Stimulated activated CD8-positive, alpha-beta memory T cell treated with anti-CD3 and anti-CD28 coated beads, Interleukin-4, amount 100 ng/mL, for 48 hours (primary cell): ENCODE results near the gene EEFSEC.

Source experiments
- DNase-seq: peaks from one replicate; pipeline ENCODE4 v3.0.0-alpha.2; 2020

Gene EEFSEC

DNA sequence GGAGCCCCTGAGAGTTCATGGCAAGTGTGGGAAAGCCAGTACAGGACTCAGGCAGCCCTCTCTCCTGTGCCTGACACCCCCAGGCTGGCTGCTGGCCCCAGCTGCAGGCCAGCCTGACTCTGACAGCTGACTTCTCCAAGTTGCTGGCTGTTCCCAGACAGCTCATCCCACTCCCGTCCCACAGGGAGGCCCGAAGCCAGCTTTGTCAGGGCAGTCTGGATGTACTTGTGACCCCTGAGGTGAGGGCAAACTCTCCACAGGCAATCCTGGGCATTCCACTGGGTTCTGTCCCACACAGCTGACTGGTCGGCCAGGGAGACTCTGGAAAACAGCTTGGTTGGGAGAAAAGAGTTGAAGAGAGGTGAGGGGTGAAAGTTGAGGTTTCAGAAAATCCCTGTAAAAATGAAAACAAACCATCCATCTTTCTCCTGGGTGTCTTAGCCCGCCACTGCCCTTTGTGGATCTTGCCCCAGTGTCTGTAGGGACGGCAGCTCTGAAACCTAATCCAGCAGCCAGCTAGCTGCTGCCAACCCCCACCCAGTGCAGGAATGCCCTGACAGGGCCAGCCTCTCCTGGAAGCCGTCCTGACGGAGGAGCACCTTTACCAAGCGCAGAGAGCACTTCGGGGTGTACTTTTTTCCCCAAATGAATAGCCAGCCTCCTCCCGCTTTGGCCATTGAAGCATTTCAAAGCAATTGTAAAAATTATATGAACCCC lies 225.5 kb downstream of the EEFSEC start:
- DNase-seq, result no peak

DNA sequence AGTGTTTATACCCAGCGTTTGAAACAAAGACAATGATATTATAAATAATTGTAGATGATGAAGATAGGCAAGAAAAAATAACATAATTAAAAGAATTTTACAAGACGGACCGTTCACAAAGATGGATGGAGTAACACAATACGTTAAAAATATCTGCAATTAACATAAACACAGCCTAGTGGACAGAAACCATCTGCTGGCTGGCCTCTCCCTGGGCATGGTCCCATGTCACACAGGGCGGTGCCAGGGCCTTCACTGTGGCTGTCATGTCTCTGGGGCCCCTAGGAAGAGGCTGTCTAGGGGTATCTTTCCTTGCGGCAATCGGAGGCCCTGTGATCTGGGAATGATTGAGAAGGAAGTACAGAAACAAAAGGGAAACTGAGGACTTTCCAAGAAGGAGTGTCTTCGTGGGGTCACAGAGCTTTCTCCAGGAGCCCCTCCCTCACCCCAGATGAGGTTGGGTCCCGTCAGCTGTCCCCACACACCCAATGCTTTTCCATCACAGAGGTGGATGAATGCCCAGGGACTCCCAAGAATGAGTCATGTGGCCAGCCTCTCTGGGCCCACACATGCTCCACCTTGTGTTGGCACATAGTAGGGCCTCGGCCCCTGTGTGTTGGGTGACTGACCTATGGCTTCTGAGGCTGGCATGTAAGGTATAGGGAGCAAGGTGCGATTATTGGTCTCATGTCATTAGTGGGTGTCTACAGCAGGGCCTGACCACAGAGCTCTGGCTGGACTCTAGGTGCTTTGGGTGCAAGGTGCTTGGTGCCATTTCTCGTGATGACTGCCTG lies 226.3 kb downstream of the EEFSEC start:
- no peak for DNase-seq

DNA sequence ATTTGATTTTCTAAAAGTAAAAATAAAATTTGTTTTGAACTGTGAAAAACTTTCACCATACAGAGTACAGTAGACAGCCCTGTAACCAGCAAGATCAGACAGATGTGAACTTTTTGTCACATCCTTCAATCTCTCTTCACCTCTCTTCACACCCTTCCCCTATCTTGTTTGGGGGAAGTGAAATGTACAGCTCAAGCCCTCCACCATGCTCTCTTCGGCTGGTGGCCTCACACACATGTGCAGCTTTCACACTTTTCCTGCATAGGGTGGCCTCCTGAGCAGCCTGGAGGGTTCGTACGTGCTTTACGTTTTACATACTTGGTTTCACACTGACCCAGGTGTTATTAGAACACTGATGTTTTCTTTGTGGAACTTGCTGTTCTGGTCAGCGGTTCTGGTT lies 227.0 kb downstream of the EEFSEC start:
- DNase-seq, result no peak

DNA sequence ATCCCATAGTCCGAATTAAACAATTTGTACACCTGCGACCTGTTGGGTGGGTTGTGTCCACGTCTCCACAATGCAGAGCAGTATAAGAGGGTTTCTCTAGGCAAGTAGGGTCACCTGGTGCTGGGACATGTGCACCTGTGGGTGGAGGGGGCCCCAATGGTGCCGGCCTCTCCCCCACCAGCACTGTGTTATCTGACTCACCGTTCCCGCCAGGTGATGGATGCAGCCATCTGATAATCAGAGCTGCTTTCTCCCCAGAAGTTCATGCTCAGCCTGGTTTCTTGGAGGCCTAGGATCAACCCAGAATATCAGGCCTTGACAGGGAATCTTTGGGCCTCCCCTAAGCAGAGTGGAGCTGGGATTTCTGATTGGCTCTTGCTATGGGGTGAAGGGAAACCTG lies 227.4 kb downstream of the EEFSEC start:
- no peak for DNase-seq

DNA sequence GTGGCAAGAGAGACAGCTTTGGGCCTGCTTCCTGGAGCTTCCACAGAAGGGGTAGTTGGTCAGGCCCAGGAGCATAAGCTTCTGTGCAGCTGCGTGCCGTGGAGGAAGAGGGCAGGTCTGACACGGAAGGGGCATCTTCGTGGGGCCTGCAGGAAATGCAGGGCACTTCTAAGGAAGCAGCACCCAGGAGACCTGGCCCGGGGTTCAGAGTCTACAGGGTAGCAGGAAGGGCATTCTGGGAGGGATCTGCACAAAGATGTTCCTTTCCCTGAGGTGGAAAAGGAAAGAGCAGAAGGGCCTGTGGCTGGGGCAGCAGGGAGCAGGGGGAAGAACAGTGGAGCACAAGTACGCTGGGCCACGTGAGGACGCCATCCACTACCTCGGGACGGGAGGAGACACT lies 228.3 kb downstream of the EEFSEC start:
- DNase-seq, result no peak

DNA sequence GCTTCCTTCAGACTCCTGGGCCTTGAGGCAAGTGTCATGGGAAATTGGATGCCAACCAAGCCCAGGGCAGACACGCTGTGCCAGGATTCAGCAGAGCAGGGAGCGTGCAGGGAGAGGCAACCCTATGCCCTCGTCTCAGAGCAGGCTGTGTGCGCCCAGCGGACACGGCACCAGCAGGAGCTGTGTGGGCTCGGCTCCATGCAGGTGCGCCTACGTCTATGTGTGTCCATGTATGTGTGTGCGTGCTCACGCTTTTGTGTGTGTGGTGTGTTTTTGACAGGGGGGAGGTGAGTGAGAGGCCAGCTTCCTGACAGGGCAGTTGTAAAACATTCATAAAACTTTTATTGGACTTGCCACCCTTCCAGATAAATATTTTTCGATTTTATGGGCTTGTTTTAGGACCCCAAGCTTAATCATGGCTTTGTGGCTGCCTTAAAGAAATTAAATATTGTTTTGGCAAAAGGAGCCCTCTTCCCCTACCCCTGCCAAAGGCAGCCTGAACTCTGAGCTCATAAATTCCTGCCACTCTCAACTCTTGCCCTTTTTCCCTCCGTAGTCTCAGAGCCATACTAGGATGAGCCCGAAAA lies 229.0 kb downstream of the EEFSEC start:
- DNase-seq, result no peak

DNA sequence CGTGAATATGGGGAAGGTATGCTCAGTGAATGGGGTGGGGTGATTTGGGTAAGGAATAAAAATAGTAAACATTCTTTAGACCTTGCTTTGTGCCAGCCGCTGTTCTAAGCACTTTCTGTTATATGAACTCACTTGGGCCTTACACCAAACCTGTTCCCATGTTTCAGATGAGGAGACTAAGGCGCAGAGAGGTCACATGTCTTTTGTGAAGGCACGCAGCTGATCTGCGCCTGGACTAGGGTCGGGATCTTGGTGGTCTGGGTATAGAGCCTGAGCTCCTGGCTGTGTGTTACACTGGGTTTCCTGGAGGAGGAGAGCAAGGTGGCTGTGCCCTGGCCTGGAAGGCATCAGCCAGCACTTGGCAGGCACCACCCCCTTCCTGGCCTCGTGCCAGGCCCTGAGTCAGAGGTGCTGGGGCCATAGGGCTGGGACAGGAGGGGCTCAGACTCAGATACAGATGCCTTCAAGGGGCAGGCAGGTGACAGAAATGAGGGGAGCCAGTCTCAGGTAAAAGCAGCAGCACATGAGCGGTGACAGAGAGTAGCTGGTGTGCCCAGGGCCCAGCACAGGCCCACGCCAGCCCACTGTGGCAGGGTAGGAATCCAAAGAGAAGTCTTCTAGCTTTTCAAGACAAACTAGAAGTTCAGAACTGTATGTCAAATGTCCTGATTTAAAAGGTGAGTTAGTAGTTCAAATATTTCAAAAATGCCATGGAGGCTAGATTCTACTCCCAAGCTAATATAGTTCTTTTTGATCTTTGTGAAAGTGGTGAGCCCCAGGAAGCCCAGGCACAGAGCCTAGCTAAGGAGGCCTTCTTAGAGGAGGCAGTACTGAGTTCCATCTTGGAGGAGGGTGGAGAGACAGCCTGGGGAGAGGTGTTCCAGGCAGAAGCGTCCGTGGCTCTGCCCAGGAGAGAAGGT lies 230.3 kb downstream of the EEFSEC start:
- DNase-seq, result peak; percentile 64

DNA sequence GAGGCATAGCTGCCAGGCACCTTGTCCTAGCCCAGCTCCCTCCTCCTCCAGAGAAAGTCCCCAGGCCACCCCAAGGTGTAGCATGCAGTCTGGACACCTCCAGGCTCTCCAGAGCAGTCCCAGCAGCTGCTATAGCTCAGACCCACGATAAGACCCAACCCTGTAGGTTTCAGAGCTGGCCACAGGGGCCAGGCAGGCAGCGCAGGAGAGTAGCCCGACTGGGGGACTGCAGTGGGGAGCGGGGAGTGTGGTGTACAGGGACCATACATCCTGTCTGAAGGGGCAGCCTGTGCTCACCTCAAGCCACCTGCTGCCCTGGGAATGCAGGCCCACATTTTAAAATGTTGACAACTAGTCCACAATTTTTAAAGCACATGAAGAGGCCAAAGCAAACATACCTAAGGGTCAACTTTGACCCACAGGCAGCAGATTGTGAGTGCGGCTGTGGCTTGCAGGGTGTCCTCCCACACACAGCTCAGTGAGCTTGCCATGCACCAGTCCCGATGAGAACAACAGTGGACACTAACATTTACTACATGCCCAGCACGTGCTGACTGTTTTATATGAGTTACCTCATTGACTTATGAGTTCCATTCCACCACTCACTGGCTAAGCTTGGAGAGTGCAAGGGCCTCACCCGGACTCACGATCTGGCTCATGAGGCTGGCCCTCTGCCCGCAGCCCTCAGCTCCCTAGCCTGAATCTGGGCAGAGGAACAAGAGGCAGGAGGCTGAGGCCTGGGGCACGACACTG lies 232.0 kb downstream of the EEFSEC start:
- DNase-seq, result no peak

DNA sequence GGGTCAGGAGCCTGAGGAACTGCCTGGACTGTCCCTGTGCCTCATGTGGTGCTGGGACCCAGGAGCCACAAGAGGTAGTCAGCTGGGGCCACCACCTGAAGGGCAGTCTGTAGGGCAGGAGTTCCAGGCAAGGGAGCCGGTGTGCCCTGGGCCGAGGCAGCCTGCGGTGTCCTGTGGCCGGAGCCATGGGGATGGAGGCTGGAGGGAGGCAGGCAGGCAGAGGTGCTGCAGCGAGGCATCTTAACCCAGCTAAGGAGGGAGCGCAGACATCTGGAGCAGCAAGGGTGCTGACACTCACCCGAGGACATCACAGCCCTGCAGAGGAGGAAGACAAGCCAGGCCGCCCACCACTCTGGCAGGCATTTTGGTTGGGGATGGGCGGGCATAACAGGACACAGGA lies 235.7 kb downstream of the EEFSEC start:
- DNase-seq, result no peak

DNA sequence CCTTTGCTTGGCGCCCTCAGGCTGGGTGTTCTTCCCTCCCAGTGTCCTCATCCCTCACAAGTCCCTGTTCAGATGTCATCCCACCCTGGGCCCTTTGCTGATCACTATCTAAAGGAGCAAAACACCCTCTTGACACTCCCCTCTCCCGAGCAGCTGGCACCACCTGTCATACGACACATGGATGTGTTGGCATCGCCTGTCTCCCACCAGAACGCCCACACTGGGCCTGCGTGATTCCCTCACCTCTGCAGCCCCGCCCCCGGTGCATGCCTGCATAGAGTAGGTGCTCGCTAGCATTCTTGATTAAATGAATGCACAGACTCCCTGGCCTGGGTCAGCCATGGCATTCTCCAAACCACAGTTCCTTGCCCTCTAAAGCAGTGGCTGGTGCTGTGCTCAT lies 237.6 kb downstream of the EEFSEC start:
- no peak for DNase-seq

DNA sequence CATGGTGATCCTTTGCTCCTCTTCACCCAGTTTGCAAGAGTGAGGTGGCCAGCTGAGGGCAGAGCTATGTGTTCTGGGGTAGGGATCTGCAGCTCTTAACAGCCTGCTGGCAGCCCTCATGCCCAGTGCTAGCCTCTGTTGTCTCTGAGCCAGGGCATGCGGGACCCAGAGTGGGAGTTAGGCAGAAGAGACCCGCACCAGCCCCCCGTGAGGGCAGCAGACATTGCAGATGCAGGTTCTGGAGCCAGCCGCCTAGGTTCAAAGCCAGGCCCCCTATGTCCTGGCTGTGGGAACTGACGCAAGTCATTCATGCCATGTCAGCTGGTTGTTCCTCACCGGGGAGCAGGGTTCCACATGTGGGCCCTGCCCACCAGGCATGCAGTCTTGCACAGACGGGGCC lies 238.7 kb downstream of the EEFSEC start:
- DNase-seq, result no peak

DNA sequence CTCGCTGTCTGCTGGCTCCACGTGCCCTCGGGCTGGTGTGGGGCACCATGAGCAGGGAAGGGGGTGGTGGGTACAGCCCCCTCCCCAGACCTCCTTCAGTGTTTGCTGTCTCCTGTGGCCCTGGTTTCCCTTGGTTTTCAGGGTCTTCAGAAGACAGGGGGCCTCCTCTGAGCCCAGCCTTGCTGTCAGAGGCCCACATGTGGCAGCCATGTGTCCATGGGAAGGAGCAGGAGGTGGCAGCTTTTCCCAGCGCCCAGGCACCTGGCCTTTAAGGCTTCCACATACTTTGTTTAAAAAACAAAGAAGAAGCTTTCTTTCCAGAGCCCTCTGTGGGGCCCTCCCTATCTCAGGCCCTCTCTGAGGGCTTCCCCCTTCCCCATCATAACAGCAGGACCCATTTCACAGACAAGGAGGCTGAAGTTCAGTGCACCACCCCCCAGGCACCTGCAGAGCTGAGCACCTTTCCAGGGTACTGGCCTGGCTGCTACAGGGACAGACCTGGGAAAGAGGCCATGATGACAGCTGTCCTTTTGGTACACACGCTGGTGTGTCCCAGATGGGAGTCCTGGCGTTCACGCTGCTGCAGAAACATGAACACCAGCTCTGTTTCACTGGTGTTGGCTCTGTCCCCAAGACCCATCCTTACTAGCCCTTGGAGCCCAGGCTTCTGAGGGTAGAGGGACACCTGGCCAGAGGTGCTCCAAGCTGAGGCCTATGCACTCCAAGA lies 239.7 kb downstream of the EEFSEC start:
- DNase-seq, result no peak

DNA sequence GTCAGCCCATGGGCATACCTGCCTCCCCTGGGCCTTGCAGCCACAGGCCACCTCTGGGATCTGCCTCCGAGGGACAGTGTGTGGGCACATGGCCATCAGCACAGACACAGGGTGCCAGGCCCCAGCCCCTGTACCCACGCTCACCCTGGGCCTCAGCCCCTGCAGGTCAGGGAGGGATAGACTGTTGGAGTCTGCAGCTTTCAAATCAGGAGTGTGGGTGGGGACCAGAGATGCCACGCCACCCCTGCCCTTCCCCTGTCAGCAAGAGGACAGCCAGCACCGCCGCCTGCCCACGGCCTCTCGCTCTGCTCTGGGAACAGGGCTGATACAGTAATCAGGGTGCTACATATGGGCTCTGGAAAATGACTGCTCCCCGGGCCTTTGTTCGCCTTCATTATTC lies 240.8 kb downstream of the EEFSEC start:
- DNase-seq, result no peak

DNA sequence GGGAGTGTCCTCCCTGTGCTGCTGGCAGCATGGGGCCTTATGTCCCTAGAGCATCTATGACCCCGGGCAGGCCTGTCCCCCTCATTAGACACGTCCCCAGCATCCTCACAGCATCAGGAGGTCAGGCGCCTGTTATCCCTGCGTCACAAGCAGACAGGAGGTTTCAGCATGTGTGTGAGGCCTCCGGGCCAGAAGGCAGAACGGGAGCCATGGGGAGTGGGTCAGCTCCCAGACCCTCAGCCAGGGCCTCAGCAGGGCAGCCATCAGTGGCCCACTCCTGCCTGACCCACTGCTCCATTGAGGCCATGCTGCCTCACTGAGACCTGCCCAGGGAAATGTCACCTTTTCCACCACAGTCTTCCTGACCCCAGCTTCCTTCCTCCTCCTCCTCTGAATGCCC lies 241.8 kb downstream of the EEFSEC start:
- DNase-seq, result no peak

DNA sequence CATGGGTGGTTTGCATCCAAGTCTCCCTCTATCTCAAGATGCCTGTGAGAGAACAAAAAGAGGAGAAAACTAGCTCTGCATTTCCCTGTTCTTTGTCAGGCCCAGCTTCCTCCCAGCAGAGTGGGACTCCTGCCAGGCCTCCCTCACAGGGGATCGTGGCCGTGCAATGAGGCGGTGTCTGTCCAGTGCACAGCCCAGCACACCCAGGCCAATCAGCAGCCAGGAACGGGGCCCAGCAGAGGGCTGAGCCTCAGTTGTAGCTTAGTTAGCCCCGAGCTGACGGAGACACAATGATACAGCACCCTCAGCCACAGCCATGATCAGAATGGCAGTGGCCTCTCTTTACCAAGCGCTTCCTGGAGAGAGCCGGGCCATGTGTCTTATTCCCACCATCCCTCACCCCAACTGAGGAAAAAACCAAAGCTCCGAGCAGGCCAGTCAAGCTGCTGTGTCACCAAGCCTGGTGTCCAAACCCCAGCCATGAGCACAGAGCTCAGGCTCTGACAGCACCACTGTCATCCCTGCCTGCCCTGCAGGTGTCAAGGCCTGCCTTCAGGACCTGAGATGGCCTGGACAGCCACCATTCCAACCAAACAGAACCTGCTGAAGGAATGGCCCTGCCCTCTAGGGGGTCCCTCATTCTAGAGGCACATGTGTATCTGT lies 242.3 kb downstream of the EEFSEC start:
- no peak for DNase-seq

DNA sequence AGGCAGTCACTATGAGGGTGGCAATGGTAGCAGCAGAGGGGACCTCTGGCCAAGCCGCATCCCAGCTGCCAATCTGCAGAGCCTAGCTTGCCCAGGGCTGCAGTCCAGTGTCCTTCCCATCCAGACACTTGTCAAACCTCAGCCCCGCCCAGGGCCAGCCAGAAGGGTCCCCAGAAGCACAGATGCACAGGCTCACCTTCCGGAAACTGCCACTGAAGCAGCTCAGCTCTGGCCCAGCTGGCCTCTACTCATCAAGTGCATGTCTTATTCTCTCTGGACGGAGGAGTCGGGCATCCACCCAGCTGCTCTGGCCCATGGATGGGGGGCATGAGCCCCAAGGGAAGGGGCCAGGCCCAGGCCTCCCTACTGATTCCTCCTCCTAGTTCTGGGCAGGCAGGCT lies 244.2 kb downstream of the EEFSEC start:
- no peak for DNase-seq

DNA sequence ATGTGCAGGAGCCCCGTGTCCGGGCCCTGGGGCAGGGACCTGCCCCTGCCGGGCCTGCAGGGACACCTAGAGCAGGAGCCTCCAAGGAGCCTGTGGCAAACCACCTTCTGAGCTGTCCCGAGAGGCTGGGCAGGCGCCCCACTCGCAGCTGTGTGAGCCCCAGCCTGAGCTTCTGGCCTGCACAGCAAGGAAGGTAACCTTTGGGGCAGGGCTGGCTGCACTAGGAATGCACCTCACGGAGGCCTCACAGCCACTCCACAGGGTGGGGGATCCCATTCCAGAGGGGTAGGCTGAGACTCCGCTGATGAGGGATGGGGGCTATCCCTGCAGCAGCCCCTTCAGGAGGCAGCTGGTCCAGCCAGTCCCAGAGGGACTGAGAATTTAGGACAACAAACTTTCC lies 245.3 kb downstream of the EEFSEC start:
- no peak for DNase-seq

DNA sequence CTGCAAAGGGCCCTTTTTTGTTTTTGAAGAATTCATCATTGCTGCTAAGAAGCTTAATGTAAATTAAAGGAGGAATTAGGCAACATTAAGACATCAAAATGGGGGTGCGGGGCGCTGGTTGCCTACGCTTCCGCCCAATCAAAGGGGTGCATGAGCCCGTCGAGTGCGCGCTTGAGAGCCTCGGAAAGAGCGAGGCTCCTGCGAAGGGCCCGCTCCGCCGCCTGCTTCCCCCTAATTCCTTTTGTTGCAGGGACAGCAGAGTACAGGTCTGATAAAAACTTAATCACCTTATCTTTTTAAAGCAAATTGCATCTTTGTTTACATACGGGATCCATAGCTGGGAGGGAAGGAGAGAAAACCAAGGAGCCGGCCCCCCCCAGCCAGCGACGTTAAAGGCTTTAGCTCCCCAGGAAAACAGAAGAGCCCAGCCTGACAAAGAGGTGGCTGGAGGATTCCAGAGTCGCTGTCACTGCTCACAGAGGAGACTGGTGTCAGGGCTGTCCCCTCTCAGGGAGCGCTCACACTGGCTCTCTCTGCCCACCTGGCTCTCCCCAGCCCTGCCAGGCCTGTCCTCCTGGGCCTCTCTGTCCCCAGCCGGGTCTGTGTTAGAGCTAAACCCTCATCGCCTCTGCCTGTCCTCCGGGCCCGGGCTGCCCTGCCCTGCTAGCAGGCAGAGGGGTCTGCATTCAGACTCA lies 246.1 kb downstream of the EEFSEC start:
- no peak for DNase-seq

DNA sequence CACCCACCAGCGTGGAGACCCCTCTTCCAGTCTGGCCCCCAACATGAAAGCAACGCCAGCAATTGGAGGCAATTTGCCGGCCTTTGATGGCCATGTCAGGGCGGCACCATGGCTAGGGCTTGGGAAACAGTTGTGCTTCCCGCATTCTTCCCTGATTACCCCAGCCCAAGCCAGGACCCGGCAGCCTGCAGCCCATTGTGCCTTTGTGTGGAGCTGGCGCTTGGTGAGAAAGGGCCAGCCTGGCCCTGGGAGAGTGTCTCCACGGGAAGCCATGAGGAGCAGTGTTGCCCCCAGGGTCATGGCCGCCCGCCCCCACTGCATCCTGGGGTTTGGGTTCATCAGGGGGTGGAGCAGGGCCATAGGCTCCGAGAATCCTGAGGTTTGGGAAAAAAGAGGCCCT lies 247.4 kb downstream of the EEFSEC start:
- no peak for DNase-seq

DNA sequence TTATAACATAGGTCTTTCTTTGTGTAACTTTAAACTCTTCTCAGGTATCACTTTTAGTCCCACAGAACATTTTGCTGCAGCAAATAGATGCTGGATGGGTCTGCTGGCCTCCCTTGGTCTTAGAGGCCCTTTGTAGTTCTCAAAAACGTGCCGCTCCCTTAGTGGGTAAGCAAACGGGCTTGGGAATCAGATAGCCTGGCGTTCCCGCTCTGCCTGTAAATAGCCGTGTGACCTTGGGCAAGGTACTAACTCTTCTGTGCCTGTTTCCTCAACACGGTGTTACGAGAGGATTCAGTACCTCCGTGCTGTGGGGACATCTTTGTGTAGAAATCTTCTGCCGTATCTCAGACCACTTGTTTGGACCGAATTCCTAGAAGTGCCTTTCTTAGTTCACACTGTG lies 249.0 kb downstream of the EEFSEC start:
- no peak for DNase-seq

DNA sequence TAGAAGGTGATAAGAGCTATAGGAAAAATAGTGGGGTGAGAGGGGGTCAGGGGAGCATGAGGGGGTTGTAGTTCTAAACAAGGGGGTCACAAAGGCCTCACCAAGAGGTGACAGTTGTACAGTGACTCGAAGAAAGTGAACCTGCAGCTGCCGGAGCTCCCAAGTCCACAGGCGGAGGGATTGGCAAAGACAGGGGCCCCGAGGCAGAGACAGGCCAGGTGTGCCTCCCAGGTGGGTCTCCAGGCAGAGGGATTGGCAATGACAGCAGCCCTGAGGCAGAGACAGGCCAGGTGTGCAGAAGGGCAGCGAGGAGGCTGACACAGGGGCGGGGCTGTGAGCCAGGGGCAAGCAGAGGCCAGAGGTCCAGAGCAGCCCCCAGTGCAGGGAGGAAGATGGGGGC lies 249.7 kb downstream of the EEFSEC start:
- no peak for DNase-seq
